Subcutaneous abdominal adipose tissue (tissue), 5 donors: Measurements from ENCODE around the gene RIMBP2.

ENCODE experiments used
- H3K27ac ChIP-seq: one replicate; pipeline ENCODE4 v1.7.0; 2013; ENCODE audit warnings: low read depth, mild to moderate bottlenecking, inconsistent platforms, low read length, moderate library complexity
- H3K27me3 ChIP-seq, 5 donors: one replicate each; pipeline ENCODE4 v1.7.0; 2013; ENCODE audit warnings: low read length in 5 of 5, inconsistent platforms in 1 of 5; ENCODE audit not compliant: control insufficient read depth in 5 of 5, insufficient read depth in 4 of 5
- H3K36me3 ChIP-seq, 5 donors: one replicate each; pipeline ENCODE4 v1.7.0; 2013; ENCODE audit warnings: low read length in 5 of 5; ENCODE audit not compliant: control insufficient read depth in 5 of 5, insufficient read depth in 5 of 5
- H3K4me1 ChIP-seq, 5 donors: one replicate each; pipeline ENCODE4 v1.7.0; 2013; ENCODE audit warnings: low read length in 5 of 5, mild to moderate bottlenecking in 3 of 5, moderate library complexity in 1 of 5; ENCODE audit not compliant: control insufficient read depth in 5 of 5, insufficient read depth in 5 of 5
- H3K4me3 ChIP-seq, 5 donors: one replicate each; pipeline ENCODE4 v1.7.0; 2013; ENCODE audit warnings: low read length in 5 of 5, low read depth in 1 of 5
- H3K9ac ChIP-seq, 5 donors: one replicate each; pipeline ENCODE4 v1.7.0; 2013; ENCODE audit warnings: low read length in 5 of 5, mild to moderate bottlenecking in 4 of 5, moderate library complexity in 3 of 5
- H3K9me3 ChIP-seq, 5 donors: one replicate each; pipeline ENCODE4 v1.7.0; 2013; ENCODE audit warnings: low read length in 5 of 5; ENCODE audit not compliant: control insufficient read depth in 5 of 5
- donor health status: healthy.
- donor health status: healthy.
- donor health status: healthy.
- donor health status: healthy.
- donor health status: healthy.

Gene RIMBP2

GRCh38 chr12:130601327-130601726, 114.8 kb downstream of the RIMBP2 start:
- H3K9ac ChIP-seq, result no peak overlapping the region

GRCh38 chr12:130596241-130596640, 119.9 kb downstream of the RIMBP2 start:
- H3K27me3 ChIP-seq, result peaks cover 3 to 12% (median 6%) of the 10 kb centered on the region in 5 donors
- H3K4me1 ChIP-seq, result no peaks in the 10 kb centered on the region
- no peak overlapping the region for H3K27ac ChIP-seq
- peaks cover 0 to 19% (median 6%) of the 10 kb centered on the region in 5 donors for H3K9me3 ChIP-seq
- H3K36me3 ChIP-seq, result no peaks in the 10 kb centered on the region
- H3K4me3 ChIP-seq, result no peak overlapping the region
- H3K9ac ChIP-seq, result no peak overlapping the region

More at GRCh38 chr12:130601327-130601726, 114.8 kb downstream of the RIMBP2 start:
- Histone ChIP-seq H3K4me3 (no peak overlapping the region), H3K27me3 (peaks cover 0 to 8% (median 2%) of the 10 kb centered on the region in 5 donors), H3K9me3 (peaks cover 0 to 19% (median 6%) of the 10 kb centered on the region in 5 donors), H3K27ac (no peak overlapping the region), H3K4me1 (no peaks in the 10 kb centered on the region), H3K36me3 (no peaks in the 10 kb centered on the region)

DNA sequence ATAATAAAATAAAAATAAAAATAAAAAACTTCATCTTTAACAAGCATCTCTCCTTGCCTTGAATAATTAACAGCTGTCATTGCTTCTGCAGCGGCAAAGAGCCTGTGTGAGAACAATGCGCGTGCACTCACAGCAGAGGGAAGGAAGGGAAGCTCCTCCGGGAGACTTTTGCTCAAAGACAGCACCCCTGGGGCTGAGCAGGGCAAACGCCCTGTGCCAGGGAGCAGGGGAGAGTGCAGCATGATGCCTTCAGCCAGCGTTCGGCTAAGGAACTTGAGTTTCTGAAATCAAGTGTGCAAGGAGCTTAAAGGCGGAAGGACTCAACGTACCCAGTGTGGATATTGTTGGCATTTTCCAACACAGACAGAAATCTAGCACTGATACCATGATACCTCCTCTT, 120.5 kb downstream of the RIMBP2 start:
- Histone ChIP-seq H3K27ac (no peak overlapping the region), H3K4me1 (no peaks in the 10 kb centered on the region), H3K9me3 (peaks cover 0 to 17% (median 6%) of the 10 kb centered on the region in 5 donors), H3K4me3 (no peak overlapping the region), H3K27me3 (peaks cover 3 to 14% (median 6%) of the 10 kb centered on the region in 5 donors), H3K9ac (no peak overlapping the region), H3K36me3 (no peaks in the 10 kb centered on the region)

DNA sequence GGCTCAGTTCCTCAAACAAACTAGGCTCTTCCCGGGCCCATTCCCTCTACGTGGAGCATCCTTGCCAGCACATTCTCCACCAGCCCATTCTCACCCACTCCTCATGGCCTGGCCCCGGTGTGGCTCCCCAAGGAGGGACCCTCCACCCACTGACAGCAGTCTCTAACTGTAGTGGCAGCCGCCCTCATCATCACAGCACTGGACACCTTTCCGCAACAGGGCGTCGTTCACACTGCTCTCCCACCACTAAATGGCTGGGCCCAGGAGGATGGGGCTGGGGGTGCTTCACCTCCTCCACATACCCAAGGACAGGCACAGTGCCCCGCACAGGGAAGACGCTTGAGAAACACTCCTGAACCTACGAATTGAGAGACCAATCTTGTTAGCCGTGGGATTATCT, 123.0 kb downstream of the RIMBP2 start:
- H3K4me3 ChIP-seq, result no peak overlapping the region
- H3K36me3 ChIP-seq, result no peaks in the 10 kb centered on the region
- H3K27me3 ChIP-seq, result peaks cover 3 to 18% (median 6%) of the 10 kb centered on the region in 5 donors
- no peak overlapping the region for H3K27ac ChIP-seq
- H3K9ac ChIP-seq, result no peak overlapping the region
- H3K4me1 ChIP-seq, result no peaks in the 10 kb centered on the region
- peaks cover 0 to 12% (median 6%) of the 10 kb centered on the region in 5 donors for H3K9me3 ChIP-seq

- peaks cover 3 to 22% (median 6%) of the 10 kb centered on the region in 5 donors for H3K27me3 ChIP-seq
- H3K9me3 ChIP-seq, result peaks cover 0 to 13% (median 4%) of the 10 kb centered on the region in 5 donors
- H3K4me1 ChIP-seq, result no peaks in the 10 kb centered on the region
- H3K9ac ChIP-seq, result no peak overlapping the region
- H3K4me3 ChIP-seq, result no peak overlapping the region
- H3K27ac ChIP-seq, result no peak overlapping the region
- no peaks in the 10 kb centered on the region for H3K36me3 ChIP-seq
Measured at GRCh38 chr12:130592641-130593040, 123.5 kb downstream of the RIMBP2 start.

DNA sequence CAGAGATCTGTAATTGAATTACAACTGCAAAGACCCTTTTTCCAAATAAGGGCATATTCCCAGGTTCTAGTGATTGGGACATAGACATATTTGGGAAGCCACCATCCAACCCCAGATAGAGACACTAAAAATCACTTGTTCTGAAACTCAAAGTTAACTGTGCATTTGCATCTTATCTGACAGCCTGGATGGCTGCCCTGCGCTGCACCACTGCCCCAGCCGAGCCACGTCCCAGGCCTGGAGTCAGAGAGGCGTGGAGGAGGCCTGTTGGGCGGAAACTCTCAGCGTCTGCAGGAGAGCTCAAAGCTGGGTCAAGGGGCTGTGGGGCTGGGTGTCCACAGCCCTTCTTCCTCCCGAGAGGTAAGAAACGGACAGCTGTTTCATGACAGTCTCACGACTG, 124.4 kb downstream of the RIMBP2 start:
- Histone ChIP-seq H3K27ac (no peak overlapping the region), H3K27me3 (peaks cover 3 to 22% (median 6%) of the 10 kb centered on the region in 5 donors), H3K4me3 (no peak overlapping the region), H3K9ac (no peak overlapping the region), H3K36me3 (no peaks in the 10 kb centered on the region), H3K9me3 (peaks cover 0 to 9% (median 3%) of the 10 kb centered on the region in 5 donors), H3K4me1 (no peaks in the 10 kb centered on the region)

DNA sequence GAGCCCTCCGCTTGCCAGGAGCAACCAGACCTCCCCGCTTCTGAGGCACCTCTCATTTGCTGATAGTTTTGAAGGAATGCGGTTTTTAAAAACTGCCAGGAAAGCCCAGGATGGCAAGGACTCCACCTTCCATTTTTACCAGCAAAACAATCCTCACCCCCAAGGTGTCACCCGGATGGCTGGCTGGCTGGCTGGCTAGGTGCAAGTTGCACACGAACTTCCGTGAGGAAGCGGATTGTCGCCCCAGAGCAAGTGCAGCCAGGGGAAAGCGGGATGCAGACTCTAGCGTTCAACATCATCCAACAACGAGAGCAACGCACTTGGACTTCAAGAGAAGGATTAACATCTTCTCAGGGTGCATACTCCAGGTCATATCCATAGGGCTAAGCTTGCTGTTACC, 125.4 kb downstream of the RIMBP2 start:
- no peaks in the 10 kb centered on the region for H3K36me3 ChIP-seq
- H3K9me3 ChIP-seq, result peaks cover 0 to 4% (median 2%) of the 10 kb centered on the region in 5 donors
- H3K9ac ChIP-seq, result no peak overlapping the region
- no peak overlapping the region for H3K27ac ChIP-seq
- H3K4me1 ChIP-seq, result no peaks in the 10 kb centered on the region
- peaks cover 3 to 22% (median 6%) of the 10 kb centered on the region in 5 donors for H3K27me3 ChIP-seq
- no peak overlapping the region for H3K4me3 ChIP-seq

- Histone ChIP-seq H3K9me3 (peaks cover 0 to 6% (median 0%) of the 10 kb centered on the region in 5 donors), H3K4me1 (no peaks in the 10 kb centered on the region), H3K9ac (no peak overlapping the region), H3K27me3 (peaks cover 3 to 22% (median 6%) of the 10 kb centered on the region in 5 donors), H3K4me3 (no peak overlapping the region), H3K27ac (no peak overlapping the region), H3K36me3 (no peaks in the 10 kb centered on the region)
Measured at GRCh38 chr12:130589540-130590317, 126.4 kb downstream of the RIMBP2 start.

- Histone ChIP-seq H3K27me3 (peaks cover 3 to 22% (median 6%) of the 10 kb centered on the region in 5 donors), H3K4me1 (no peaks in the 10 kb centered on the region), H3K27ac (no peak overlapping the region), H3K9me3 (peaks cover 0 to 13% (median 0%) of the 10 kb centered on the region in 5 donors), H3K9ac (no peak overlapping the region), H3K4me3 (no peak overlapping the region), H3K36me3 (no peaks in the 10 kb centered on the region)
Measured at GRCh38 chr12:130588696-130589539, 127.2 kb downstream of the RIMBP2 start.

DNA sequence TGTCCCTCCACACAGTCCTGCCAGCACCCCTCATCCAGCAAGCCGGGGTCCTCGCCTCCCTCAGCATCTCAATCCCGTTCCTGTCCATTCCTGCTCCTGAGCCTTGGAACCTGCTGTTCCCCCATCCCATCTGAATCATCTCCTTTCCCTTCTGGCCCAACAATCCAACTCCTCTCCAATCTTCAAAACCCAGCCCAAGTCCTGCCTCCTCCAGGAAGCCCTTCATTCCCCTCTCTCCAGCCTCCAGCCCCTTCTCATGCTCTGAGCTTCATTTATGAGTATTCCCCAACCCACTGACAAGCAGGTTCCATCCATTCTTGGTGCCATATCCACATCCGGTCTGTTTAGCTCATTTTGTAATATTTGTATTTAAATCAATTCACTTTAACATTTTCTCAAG, 128.1 kb downstream of the RIMBP2 start:
- H3K36me3 ChIP-seq, result no peaks in the 10 kb centered on the region
- peaks cover 3 to 22% (median 6%) of the 10 kb centered on the region in 5 donors for H3K27me3 ChIP-seq
- no peaks in the 10 kb centered on the region for H3K4me1 ChIP-seq
- no peak overlapping the region for H3K27ac ChIP-seq
- H3K4me3 ChIP-seq, result no peak overlapping the region
- peaks cover 0 to 21% (median 0%) of the 10 kb centered on the region in 5 donors for H3K9me3 ChIP-seq
- no peak overlapping the region for H3K9ac ChIP-seq
